GM12878 (cell line): Measurements from ENCODE around the gene SEC24C. TPM values are rescaled to one million over a fixed set of nuclear protein-coding genes. Genes with fewer than 3 reads are reported as not detected.

ENCODE experiments used
- ATAC-seq: fragments of 200-7000 bp; cut with Tn5 transposase; 3 replicates; pipeline ENCODE4 v1.9.1; 2020; ENCODE audit warnings: mild to moderate bottlenecking, moderate library complexity
- BruUV-seq: library from RNA; stranded (reverse); fragments of 400-500 nt; replicated peaks from 2 replicates; lab custom pipeline; 2021; lab: Mats Ljungman, UMichigan
- CTCF ChIA-PET: fragments of 300-600 bp; sonication (Branson Sonifier 250); formaldehyde crosslinking; extraction: SDS; loops from one replicate; lab custom pipeline; 2021; ENCODE audit warnings: inconsistent platforms; lab: Yijun Ruan, JAX
- POLR2A ChIA-PET: fragments of 350-600 bp; formaldehyde crosslinking; extraction: SDS; loops from one replicate; lab custom pipeline; 2021; ENCODE audit warnings: inconsistent platforms; lab: Charles Lee
- RAD21 ChIA-PET: fragments of 300-600 bp; sonication (Branson Sonifier 250); formaldehyde crosslinking; loops from one replicate; lab custom pipeline; 2023; ENCODE audit warnings: antibody characterized with exemption; ENCODE audit not compliant: unreplicated experiment; lab: Charles Lee
- SMC1A ChIA-PET: fragments of 300-600 bp; sonication (Branson Sonifier 250); formaldehyde crosslinking; loops from one replicate; lab custom pipeline; 2023; ENCODE audit not compliant: unreplicated experiment, uncharacterized antibody; lab: Charles Lee
- DNase-seq: peaks from one replicate; pipeline ENCODE4 v3.0.0-alpha.2; 2011; ENCODE audit warnings: low read depth, low spot score
- FAIRE-seq: peaks from 3 replicates; lab custom pipeline; 2011; peaks lifted over from hg19 to GRCh38; lab: Jason Lieb, UNC
- H2AFZ ChIP-seq: 2 replicates; pipeline ENCODE4 v1.6.0; 2011; ENCODE audit warnings: low read depth, low read length, control low read depth; ENCODE audit not compliant: control insufficient read depth
- H3K27ac ChIP-seq: 2 replicates; pipeline ENCODE4 v1.5.1; 2011; ENCODE audit warnings: control low read depth; ENCODE audit not compliant: control insufficient read depth, insufficient read depth
- H3K27me3 ChIP-seq, 2 experiments: replicated peaks in 1 of 2; 2 replicates each; pipeline versions ENCODE4 v1.6.0 to v1.6.1; 2011; ENCODE audit warnings: low read length in 1 of 2; ENCODE audit not compliant: control insufficient read depth in 2 of 2, insufficient read depth in 2 of 2
- H3K36me3 ChIP-seq, 2 experiments: 2 replicates each; pipeline ENCODE4 v1.5.1; 2011; ENCODE audit warnings: low read length in 1 of 2; ENCODE audit not compliant: control insufficient read depth in 2 of 2, insufficient read depth in 2 of 2
- H3K4me1 ChIP-seq: 2 replicates; pipeline ENCODE4 v1.6.1; 2011; ENCODE audit warnings: mild to moderate bottlenecking, low read length, moderate library complexity, mixed read lengths; ENCODE audit not compliant: control insufficient read depth, insufficient read depth
- H3K4me2 ChIP-seq: 2 replicates; pipeline ENCODE4 v1.6.0; 2011; ENCODE audit warnings: control low read depth; ENCODE audit not compliant: control insufficient read depth, insufficient read depth
- H3K4me3 ChIP-seq: fragments of 200-600 bp; sonication (generic); 2 replicates; pipeline ENCODE4 v1.5.1; 2016
- H3K79me2 ChIP-seq: 2 replicates; pipeline ENCODE4 v1.6.0; 2011; ENCODE audit warnings: low read length; ENCODE audit not compliant: control insufficient read depth, insufficient read depth
- H3K9ac ChIP-seq: 2 replicates; pipeline ENCODE4 v1.8.0; 2011; ENCODE audit warnings: low read length, control low read depth, mixed read lengths; ENCODE audit not compliant: control insufficient read depth, insufficient read depth
- H3K9me3 ChIP-seq: replicated peaks from 3 replicates; pipeline ENCODE4 v1.5.1; 2011; ENCODE audit warnings: mild to moderate bottlenecking, low read length; ENCODE audit not compliant: control insufficient read depth, insufficient read depth
- H4K20me1 ChIP-seq: 2 replicates; pipeline ENCODE4 v1.6.0; 2011; ENCODE audit not compliant: control insufficient read depth, insufficient read depth
- ELK1 ChIP-seq: IDR thresholded peaks from 2 replicates; pipeline ENCODE4 v1.6.1; 2012; ENCODE audit warnings: low read depth, low read length, improper control_type of control experiment
- POLR2A ChIP-seq: IDR thresholded peaks from 2 replicates; pipeline ENCODE4 v1.6.1; 2011; ENCODE audit warnings: low read depth, mild to moderate bottlenecking, low read length
- SMAD1 ChIP-seq: fragments of 450-650 bp; IDR thresholded peaks from 2 replicates; pipeline ENCODE4 v1.6.1; 2018; ENCODE audit warnings: mild to moderate bottlenecking, low read depth; ENCODE audit not compliant: partially characterized antibody
- TCF12 ChIP-seq: IDR thresholded peaks from 2 replicates; pipeline ENCODE4 v1.6.1; 2011; ENCODE audit warnings: low read depth, mild to moderate bottlenecking, low read length
- WGBS: methylation state at CpG from one replicate; pipeline ENCODE4 v1.1.6; 2016; ENCODE audit warnings: low lambda C conversion rate; ENCODE audit not compliant: insufficient replicate concordance, insufficient coverage; ENCODE audit errors: missing lambda C conversion rate; 5-methylcytosine and 5-hydroxymethylcytosine counted together
- in situ Hi-C: fragments of 300-500 bp; cut with MboI; formaldehyde crosslinking; loops from 9 replicates; pipeline ENCODE4 v1.14.3; 2018; ENCODE audit warnings: mixed read lengths
- intact Hi-C: fragments of 100-400 bp; cut with micrococcal nuclease; formaldehyde crosslinking; loops from one replicate; pipeline ENCODE4 v1.14.2; 2022; ENCODE audit not compliant: unreplicated experiment
- polyA plus RNA-seq, 11 experiments: library from polyadenylated mRNA; depleted of rRNA in 4 of 11; unstranded in 6 of 11; stranded (reverse) in 5 of 11; fragments of >200 nt; fragmentation: Nextera tagmentation in 4 of 11; fragmentation: Illumina TruSeq in 1 of 11; extraction: Ambion mirVana in 4 of 11; extraction: Trizol in 1 of 11; gene quantifications; 1 replicate in 1 of 11; 2 replicates in 10 of 11; pipeline versions ENCODE4 v1.2.1 to v1.2.3, GENCODE V29; 2011 to 2016; ENCODE audit warnings: inconsistent platforms in 2 of 11, missing spikeins in 2 of 11, low read depth in 1 of 11
- total RNA-seq, 4 experiments: library from RNA; depleted of rRNA in 3 of 4; stranded (reverse); fragments of >200 nt in 3 of 4; fragmentation: Illumina TruSeq in 1 of 4; extraction: Trizol in 1 of 4; gene quantifications; 2 replicates each; pipeline versions ENCODE4 v1.2.1 to v1.2.3, GENCODE V29; 2013 to 2021

Gene SEC24C
- total and polyA plus RNA-seq, 10 of the 15 experiments (the other 5 are each of a cell fraction or from before 2014, with no cell fraction given) = 12.7 to 117 (median 73.8) TPM

GRCh38 chr10:73800560-73801252 lies 56.5 kb downstream of the SEC24C start:
- Histone ChIP-seq H3K4me2 (no peak overlapping the region), H3K36me3 (peaks cover 17 to 20% of the 10 kb centered on the region in 2 experiments; a peak in 3 of 4 replicates), H3K4me3 (no peak overlapping the region), H4K20me1 (no peaks in the 10 kb centered on the region), H3K79me2 (no peaks in the 10 kb centered on the region; the same call in 1 of the 2 replicates), H3K9me3 (no peaks in the 10 kb centered on the region), H3K27ac (no peak overlapping the region), H2AFZ (no peak overlapping the region), H3K27me3 (no peaks in the 10 kb centered on the region), H3K9ac (no peak overlapping the region), H3K4me1 (peaks cover 25% of the 10 kb centered on the region)
- no peak for FAIRE-seq
- 88% methylated on average over 18 of the region's 20 CpGs for WGBS
- BruUV-seq = no TSS peak
- RAD21 ChIA-PET = no interaction called here
- no peak for TF ChIP-seq ELK1
- TF ChIP-seq SMAD1 = no peak
- CTCF ChIA-PET = no interaction called here
- SMC1A ChIA-PET = interaction anchor here (1.4 kb wide), 1 partner anchor 9 kb away, joined by 3 read pairs; no protein-coding TSS in a partner anchor
- intact Hi-C loops = no loop called here
- POLR2A ChIA-PET = interaction anchor here (1.9 kb wide), 1 partner anchor 9 kb away, joined by 7 read pairs; no protein-coding TSS in a partner anchor
- ATAC-seq = no peak
- no peak for DNase-seq
- in situ Hi-C loops = no loop called here

DNA sequence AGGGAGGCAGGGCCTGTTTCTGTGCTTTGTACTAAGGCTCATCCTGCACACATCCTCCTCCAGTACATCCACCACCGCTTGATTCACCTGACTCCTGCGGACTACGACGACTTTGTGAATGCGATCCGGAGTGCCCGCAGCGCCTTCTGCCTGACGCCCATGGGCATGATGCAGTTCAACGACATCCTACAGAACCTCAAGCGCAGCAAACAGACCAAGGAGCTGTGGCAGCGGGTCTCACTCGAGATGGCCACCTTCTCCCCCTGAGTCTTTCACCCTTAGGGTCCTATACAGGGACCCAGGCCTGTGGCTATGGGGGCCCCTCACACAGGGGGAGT lies 57.0 kb downstream of the SEC24C start:
- CTCF ChIA-PET = no interaction called here
- Histone ChIP-seq H3K4me3 (no peak overlapping the region), H2AFZ (no peak overlapping the region), H3K9ac (no peak overlapping the region), H3K9me3 (no peaks in the 10 kb centered on the region), H3K79me2 (no peaks in the 10 kb centered on the region; the same call in 1 of the 2 replicates), H3K4me2 (no peak overlapping the region), H3K27ac (no peak overlapping the region), H4K20me1 (no peaks in the 10 kb centered on the region), H3K36me3 (peaks cover 17 to 22% of the 10 kb centered on the region in 2 experiments; a peak in 3 of 4 replicates)
- ATAC-seq (no peak), DNase-seq (no peak)
- SMC1A ChIA-PET = interaction anchor here (1.4 kb wide), 1 partner anchor 9 kb away, joined by 3 read pairs; no protein-coding TSS in a partner anchor
- POLR2A ChIA-PET = no interaction called here
- no TSS peak for BruUV-seq
- intact Hi-C loops (no loop called here), in situ Hi-C loops (no loop called here)
- RAD21 ChIA-PET = no interaction called here
- no peak for TF ChIP-seq TCF12
- TF ChIP-seq POLR2A = peak; percentile 67
- TF ChIP-seq, all 136 proteins: peak for 1
- Histone ChIP-seq H3K4me1 (peaks cover 25% of the 10 kb centered on the region), H3K27me3 (no peaks in the 10 kb centered on the region)
- WGBS = 97% methylated on average over 13 of the region's 13 CpGs
- FAIRE-seq = no peak
